HG02840 (cell line): ENCODE results near the gene CD300LB.
"Not testable (repeated sequence)": the region's sequence is repeated elsewhere in the genome, so short reads cannot be mapped to it uniquely, and the experiment has no call there.

Source experiments
- ATAC-seq: cut with Tn5 transposase; IDR thresholded peaks from one replicate; pipeline ENCODE4 v1.9.1; 2021; ENCODE audit warnings: mild to moderate bottlenecking, moderate library complexity, moderate number of reproducible peaks; ENCODE audit not compliant: unreplicated experiment, low FRiP score

The CD300LB gene

GRCh38 chr17:74527081-74527480, 4.2 kb downstream of the CD300LB start:
- no peak for ATAC-seq

GRCh38 chr17:74526681-74527080, 4.6 kb downstream of the CD300LB start:
- no peak for ATAC-seq

GRCh38 chr17:74525781-74526288, 5.4 kb downstream of the CD300LB start:
- ATAC-seq = no peak

- no peak for ATAC-seq
These were observed 5.9 kb downstream of the CD300LB start for GRCh38 chr17:74525465-74525725.

GRCh38 chr17:74524653-74525464, 6.4 kb downstream of the CD300LB start:
- ATAC-seq = no peak

GRCh38 chr17:74523308-74523707, 8.0 kb downstream of the CD300LB start:
- no peak for ATAC-seq

GRCh38 chr17:74522381-74523105, 8.7 kb downstream of the CD300LB start:
- no peak for ATAC-seq

- ATAC-seq = no peak
These were observed 9.5 kb downstream of the CD300LB start for GRCh38 chr17:74521701-74522201.

- no peak for ATAC-seq
These were observed 10.3 kb downstream of the CD300LB start for GRCh38 chr17:74520790-74521480.

- no peak for ATAC-seq
These were observed 11.2 kb downstream of the CD300LB start for GRCh38 chr17:74520016-74520434.

- ATAC-seq = not testable (repeated sequence)
These were observed 12.8 kb downstream of the CD300LB start for GRCh38 chr17:74518413-74518981.

- ATAC-seq = no peak
These were observed 14.5 kb downstream of the CD300LB start for GRCh38 chr17:74516561-74517328.

- no peak for ATAC-seq
These were observed 15.3 kb downstream of the CD300LB start for GRCh38 chr17:74515941-74516340.

GRCh38 chr17:74514632-74515334, 16.5 kb downstream of the CD300LB start:
- ATAC-seq = no peak

GRCh38 chr17:74513987-74514631, 17.2 kb downstream of the CD300LB start:
- ATAC-seq = no peak

GRCh38 chr17:74512624-74513091, 18.6 kb downstream of the CD300LB start:
- ATAC-seq = no peak

GRCh38 chr17:74512036-74512435, 19.2 kb downstream of the CD300LB start:
- ATAC-seq = no peak

- ATAC-seq = no peak
These were observed 23.1 kb downstream of the CD300LB start for GRCh38 chr17:74508156-74508555.

- ATAC-seq = not testable (repeated sequence)
These were observed 27.3 kb downstream of the CD300LB start for GRCh38 chr17:74503949-74504348.
